Duodenal mucosa (tissue), 2 donors: Measurements from ENCODE around the gene CREG1.

ENCODE experiments used
- H3K27ac ChIP-seq: one replicate; pipeline ENCODE4 v1.7.0; 2013; ENCODE audit warnings: low read depth, low read length
- H3K27me3 ChIP-seq, 2 donors: one replicate each; pipeline ENCODE4 v1.7.0; 2013; ENCODE audit warnings: low read length in 2 of 2, control low read depth in 1 of 2; ENCODE audit not compliant: insufficient read depth in 2 of 2, control insufficient read depth in 1 of 2
- H3K36me3 ChIP-seq, 2 donors: one replicate each; pipeline ENCODE4 v1.7.0; 2013; ENCODE audit warnings: low read length in 2 of 2, control low read depth in 1 of 2; ENCODE audit not compliant: insufficient read depth in 2 of 2, control insufficient read depth in 1 of 2
- H3K4me1 ChIP-seq, 2 donors: one replicate each; pipeline ENCODE4 v1.7.0; 2013; ENCODE audit warnings: low read length in 2 of 2, control low read depth in 1 of 2; ENCODE audit not compliant: insufficient read depth in 2 of 2, control insufficient read depth in 1 of 2
- H3K4me3 ChIP-seq, 2 donors: one replicate each; pipeline ENCODE4 v1.7.0; 2013; ENCODE audit warnings: low read length in 2 of 2, low read depth in 1 of 2
- H3K9ac ChIP-seq, 2 donors: one replicate each; pipeline ENCODE4 v1.7.0; 2013; ENCODE audit warnings: low read length in 2 of 2, low read depth in 1 of 2
- H3K9me3 ChIP-seq, 2 donors: one replicate each; pipeline ENCODE4 v1.7.0; 2013; ENCODE audit warnings: low read length in 2 of 2, control low read depth in 1 of 2; ENCODE audit not compliant: control insufficient read depth in 1 of 2

CREG1 gene

DNA sequence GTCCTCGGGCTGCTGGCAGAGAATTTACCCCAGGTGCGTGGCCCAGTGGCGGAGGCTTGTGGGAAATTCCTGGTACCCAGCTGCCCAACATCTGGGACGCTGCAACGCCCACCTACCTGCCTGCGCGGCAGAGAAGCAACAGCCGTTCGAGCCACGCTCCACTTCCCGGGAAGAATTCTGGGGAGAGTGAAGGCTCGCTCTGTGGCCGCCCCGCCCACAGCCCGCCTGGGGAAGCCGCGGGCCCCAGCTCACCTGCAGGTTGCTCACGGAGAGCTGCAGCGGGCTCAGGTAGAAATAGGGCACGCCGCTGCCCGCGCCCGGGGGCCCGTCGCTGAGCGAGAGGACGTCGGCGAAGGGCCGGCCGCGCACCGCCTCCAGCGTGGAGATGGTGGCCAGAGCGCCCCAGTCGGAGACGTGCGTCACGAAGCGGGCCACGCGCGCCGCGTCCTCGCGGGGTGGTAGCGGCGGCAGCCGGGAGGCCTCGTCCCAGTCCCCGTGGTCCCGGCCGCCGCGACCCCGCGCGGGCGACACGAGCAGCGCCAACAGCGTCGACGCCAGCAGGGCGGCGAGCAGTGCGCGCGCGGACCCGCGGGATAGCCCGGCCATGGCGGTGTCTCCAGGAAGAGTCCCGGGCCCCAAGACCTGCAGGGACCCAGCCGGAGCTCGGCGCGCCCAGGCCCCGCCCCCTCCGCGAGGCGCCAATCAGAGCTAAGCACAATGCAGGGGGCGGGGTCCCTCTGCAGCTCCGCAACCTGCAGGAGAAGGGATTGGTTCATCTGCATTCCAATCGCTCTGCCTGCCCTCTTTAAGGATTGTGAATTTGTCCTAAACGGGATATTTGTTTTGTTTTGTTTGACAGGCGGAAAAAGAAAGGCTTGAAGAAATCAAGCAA is at the start of gene CREG1:
Gene CREG1, minus strand, starts transcription at position 627 of the 892 bp plus-strand sequence.
- H3K4me3 ChIP-seq: peak within 1 kb of the TSS; percentile 71 to 78
- H3K27ac ChIP-seq: peak within 1 kb of the TSS; percentile 83
- H3K36me3 ChIP-seq: no peaks in the 10 kb centered on the region
- H3K9ac ChIP-seq: peak within 1 kb of the TSS; percentile 52 to 65
- H3K27me3 ChIP-seq: no peaks in the 10 kb centered on the region
- no peaks in the 10 kb centered on the region for H3K9me3 ChIP-seq
- peaks cover 9 to 20% of the 10 kb centered on the region in 2 donors for H3K4me1 ChIP-seq

- no peaks in the 10 kb centered on the region for H3K27me3 ChIP-seq
- H3K4me1 ChIP-seq: peaks cover 27% of the 10 kb centered on the region in 2 donors
- peaks cover 7 to 12% of the 10 kb centered on the region in 2 donors for H3K9me3 ChIP-seq
- H3K4me3 ChIP-seq: no peak overlapping the region
- no peak overlapping the region for H3K9ac ChIP-seq
- H3K36me3 ChIP-seq: no peaks in the 10 kb centered on the region
- no peak overlapping the region for H3K27ac ChIP-seq
Measured at GRCh38 chr1:167602840-167603239, 49.3 kb upstream of the CREG1 start.

DNA sequence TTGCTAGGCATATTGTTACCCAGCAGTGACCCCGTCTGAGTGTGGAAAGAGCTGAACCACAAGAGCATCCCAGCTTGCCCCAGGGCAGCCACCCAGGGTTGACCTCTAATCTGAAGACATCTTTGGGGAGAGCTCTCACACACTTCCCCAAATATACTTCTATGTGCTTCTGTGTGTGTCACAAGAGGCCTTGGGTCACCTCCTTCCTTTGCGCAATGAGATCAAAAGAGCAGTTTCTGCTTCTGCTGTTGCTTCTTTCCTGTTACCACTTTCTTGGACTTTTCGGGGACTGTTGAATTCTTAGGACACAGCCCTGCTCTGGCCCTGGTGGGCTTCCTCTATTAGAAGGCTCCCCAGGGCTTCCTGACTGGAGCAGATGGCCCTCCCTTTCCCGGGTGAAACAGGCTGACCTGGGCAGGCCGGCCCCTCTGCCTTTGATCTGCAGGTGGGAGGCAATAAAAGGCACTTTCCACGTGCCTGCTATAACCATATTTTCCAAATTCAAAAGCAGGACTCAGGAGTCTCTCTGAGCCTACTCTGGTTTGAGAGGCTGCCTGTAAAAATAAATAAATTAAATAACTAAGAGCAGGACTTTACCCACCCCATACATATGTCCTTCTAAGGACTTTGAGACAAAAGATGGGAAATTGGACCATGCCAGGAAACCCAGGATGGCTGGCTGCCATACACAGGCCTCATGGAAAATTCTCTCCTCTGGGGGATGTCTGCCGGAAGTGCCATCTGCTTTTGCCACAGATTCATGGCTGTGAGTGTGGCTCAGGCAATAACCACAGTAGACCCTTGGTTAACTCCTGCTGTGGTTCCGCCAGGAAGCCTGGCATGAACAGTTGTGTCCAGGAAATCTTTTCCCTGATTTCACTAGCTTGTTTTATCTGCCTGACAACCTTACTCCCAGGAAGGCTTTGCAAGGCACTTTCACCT is 48.2 kb upstream of the CREG1 start:
- Histone ChIP-seq H3K4me3 (no peak overlapping the region), H3K27ac (no peak overlapping the region), H3K27me3 (no peaks in the 10 kb centered on the region), H3K9me3 (peaks cover 0 to 1% of the 10 kb centered on the region in 2 donors), H3K9ac (no peak overlapping the region), H3K4me1 (peaks cover 27% of the 10 kb centered on the region in 2 donors), H3K36me3 (no peaks in the 10 kb centered on the region)

DNA sequence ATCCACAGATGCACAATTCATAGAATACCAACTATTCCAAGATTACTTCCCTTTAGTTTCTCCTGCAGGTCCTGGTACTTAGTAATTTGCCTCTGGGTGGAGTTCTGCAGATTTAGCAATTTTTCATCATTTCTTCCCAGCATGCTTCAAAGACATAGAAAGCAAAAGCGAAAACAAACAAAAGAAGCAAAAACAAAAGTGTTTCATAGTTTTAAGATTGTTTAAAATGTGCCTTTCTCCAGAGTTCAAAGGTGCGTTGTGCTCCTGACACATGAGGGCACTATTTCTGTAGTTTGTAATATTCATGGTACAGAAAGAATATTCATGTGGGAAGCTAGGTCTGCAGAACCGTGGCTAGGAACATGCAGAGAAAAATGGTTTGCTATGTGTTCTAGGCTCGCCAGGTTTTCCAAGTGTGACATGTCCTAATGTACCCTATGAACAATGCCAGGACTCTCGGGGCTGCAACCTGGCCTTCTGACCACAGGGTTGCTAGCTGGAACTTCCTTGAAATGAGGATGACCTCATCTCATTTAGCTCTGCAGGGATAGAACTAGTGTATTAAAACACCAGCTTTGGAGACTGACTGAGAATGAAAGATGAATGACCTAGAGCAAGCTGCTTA is 46.5 kb upstream of the CREG1 start:
- Histone ChIP-seq H3K36me3 (no peaks in the 10 kb centered on the region), H3K4me1 (peaks cover 27% of the 10 kb centered on the region in 2 donors), H3K9ac (no peak overlapping the region), H3K9me3 (no peaks in the 10 kb centered on the region), H3K4me3 (no peak overlapping the region), H3K27ac (no peak overlapping the region), H3K27me3 (no peaks in the 10 kb centered on the region)

GRCh38 chr1:167594822-167595221 is 41.3 kb upstream of the CREG1 start:
- Histone ChIP-seq H3K4me1 (no peaks in the 10 kb centered on the region), H3K27ac (no peak overlapping the region), H3K36me3 (no peaks in the 10 kb centered on the region), H3K9me3 (no peaks in the 10 kb centered on the region), H3K27me3 (no peaks in the 10 kb centered on the region), H3K9ac (no peak overlapping the region), H3K4me3 (no peak overlapping the region)

DNA sequence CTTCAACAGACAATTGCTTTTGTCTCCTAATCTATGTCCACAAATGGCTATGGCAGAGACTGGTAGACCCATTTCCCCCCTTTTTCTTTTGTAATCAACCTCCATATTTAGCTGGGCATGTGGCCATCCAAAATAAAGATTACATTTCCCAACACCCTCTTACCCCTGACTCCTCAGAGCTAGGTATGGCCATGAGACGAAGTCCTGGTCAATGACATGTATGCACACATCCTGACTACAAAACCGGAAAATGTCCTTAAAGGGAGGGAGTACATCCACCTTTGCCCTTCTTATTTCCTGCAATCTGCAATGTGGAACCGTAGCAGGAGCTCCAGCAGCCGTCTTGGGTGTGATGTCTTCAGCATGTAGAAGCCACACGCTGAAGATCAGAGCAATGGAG is 40.3 kb upstream of the CREG1 start:
- H3K9me3 ChIP-seq: no peaks in the 10 kb centered on the region
- no peak overlapping the region for H3K4me3 ChIP-seq
- no peak overlapping the region for H3K27ac ChIP-seq
- H3K9ac ChIP-seq: no peak overlapping the region
- no peaks in the 10 kb centered on the region for H3K27me3 ChIP-seq
- no peaks in the 10 kb centered on the region for H3K36me3 ChIP-seq
- no peaks in the 10 kb centered on the region for H3K4me1 ChIP-seq

DNA sequence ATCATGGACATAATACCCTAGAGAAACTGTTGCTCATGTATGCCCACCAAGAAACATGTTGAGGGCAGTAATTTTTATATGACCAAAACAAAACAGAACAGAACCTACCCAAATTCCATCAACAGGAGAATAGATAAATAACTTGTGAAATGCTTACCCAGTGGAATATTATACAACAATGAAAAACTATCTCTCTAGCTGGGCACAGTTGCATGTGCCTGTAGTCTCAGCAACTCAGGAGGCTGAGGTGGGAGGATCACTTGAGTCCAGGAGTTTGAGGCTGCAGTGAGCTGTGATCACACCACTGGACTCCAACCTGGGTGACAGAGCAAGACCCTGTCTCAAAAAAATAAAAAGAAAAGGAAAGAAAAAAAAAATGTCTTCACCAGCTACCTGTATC is 38.9 kb upstream of the CREG1 start:
- Histone ChIP-seq H3K9me3 (no peaks in the 10 kb centered on the region), H3K4me1 (no peaks in the 10 kb centered on the region), H3K36me3 (no peaks in the 10 kb centered on the region), H3K27me3 (no peaks in the 10 kb centered on the region), H3K9ac (no peak overlapping the region), H3K4me3 (no peak overlapping the region), H3K27ac (no peak overlapping the region)

DNA sequence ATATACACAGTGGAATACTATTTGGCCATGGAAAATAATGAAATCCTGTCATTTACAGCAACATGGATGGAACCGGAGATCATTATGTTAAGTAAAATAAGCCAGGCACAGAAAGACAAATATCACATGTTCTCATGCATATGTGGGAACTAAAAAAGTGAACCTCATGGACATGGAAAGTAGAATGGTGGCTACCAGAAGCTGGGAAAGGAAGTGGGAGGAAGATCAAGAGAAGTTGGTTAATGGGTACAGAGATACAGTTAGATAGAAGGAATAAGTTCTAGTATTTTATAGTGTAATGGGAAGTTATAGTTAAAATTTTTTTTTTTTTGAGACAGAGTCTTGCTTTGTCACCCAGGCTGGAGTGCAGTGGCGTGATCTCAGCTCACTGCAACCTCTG is 34.8 kb upstream of the CREG1 start:
- no peaks in the 10 kb centered on the region for H3K36me3 ChIP-seq

DNA sequence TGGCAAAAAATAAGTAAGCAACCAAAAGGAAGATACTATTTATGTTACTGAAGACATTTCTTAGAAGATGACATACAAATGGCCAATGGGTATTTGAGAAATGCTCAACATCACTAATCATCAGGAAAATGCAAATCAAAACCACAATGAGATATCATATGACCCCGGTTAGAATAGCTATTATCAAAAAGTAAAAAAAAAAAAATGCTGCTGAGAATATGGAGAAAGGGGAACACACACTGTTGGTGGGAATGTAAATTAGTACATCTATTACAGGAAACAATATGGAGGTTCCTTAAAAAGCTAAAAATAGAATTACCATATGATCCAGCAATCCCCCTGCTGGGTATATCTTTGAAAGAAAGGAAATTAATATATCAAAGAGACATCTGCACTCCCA is 34.3 kb upstream of the CREG1 start:
- H3K9ac ChIP-seq: no peak overlapping the region
- no peaks in the 10 kb centered on the region for H3K4me1 ChIP-seq
- no peaks in the 10 kb centered on the region for H3K27me3 ChIP-seq
- H3K9me3 ChIP-seq: no peaks in the 10 kb centered on the region
- no peak overlapping the region for H3K4me3 ChIP-seq
- H3K27ac ChIP-seq: no peak overlapping the region
- H3K36me3 ChIP-seq: no peaks in the 10 kb centered on the region

More for the DNA sequence above, 34.8 kb upstream of the CREG1 start:
- no peaks in the 10 kb centered on the region for H3K27me3 ChIP-seq
- H3K4me3 ChIP-seq: no peak overlapping the region
- H3K27ac ChIP-seq: no peak overlapping the region
- H3K9me3 ChIP-seq: no peaks in the 10 kb centered on the region
- H3K9ac ChIP-seq: no peak overlapping the region
- no peaks in the 10 kb centered on the region for H3K4me1 ChIP-seq
